Measurements from ENCODE around the gene CDYL2. TPM values are rescaled to one million over a fixed set of nuclear protein-coding genes. Genes with fewer than 3 reads are reported as not detected.

Gene CDYL2
- total and polyA plus RNA-seq, 2 experiments from 2014 or later, result 7.4 to 12.2 TPM

DNA sequence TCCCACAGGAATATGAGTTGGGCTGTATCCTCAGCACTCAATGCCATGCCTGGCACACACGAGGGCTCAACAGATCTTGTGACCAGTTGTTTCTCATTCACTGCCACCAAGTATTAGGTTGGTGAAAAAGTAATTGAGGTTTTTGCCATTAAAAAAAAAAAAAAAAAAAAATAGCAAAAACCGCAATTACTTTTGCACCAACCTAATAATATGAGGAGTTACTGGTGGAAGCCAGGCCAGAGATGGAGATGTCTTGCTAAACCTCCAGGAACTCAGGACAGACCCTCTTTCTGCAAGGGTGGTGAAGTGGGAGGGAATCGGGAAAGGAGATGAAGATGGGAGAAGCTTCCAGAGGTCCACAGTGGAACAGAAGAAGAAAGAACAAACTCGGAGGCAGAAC is 139.0 kb downstream of the CDYL2 start:
- no peak for DNase-seq (ENCODE audit: low spot score)
- 91% methylated on average over 4 of the region's 4 CpGs for WGBS (ENCODE audit: low lambda C conversion rate, missing lambda C conversion rate)
- H3K4me3 ChIP-seq, result no peak overlapping the region
- H3K79me2 ChIP-seq, result no peaks in the 10 kb centered on the region
- no peaks in the 10 kb centered on the region for H3K36me3 ChIP-seq (replicated peaks; ENCODE audit: insufficient read depth, low read depth)
- H2AFZ ChIP-seq, result no peak overlapping the region
- H3K27me3 ChIP-seq, result no peaks in the 10 kb centered on the region
- no peak overlapping the region for H3K27ac ChIP-seq
- H4K20me1 ChIP-seq (ENCODE audit: insufficient read depth, poor library complexity, severe bottlenecking), result no peaks in the 10 kb centered on the region
- no peaks in the 10 kb centered on the region for H3K9me3 ChIP-seq (ENCODE audit: low read depth)
- H3K4me1 ChIP-seq (ENCODE audit: insufficient read depth), result no peaks in the 10 kb centered on the region
- TF ChIP-seq EZH2phosphoT487 (IDR thresholded peaks at IDR 0.05; ENCODE audit: low read depth, severe bottlenecking, unreplicated experiment), result no peak
- no peak for TF ChIP-seq EZH2 (IDR thresholded peaks at IDR 0.05; ENCODE audit: borderline replicate concordance)
- TF ChIP-seq, protein P1, sequence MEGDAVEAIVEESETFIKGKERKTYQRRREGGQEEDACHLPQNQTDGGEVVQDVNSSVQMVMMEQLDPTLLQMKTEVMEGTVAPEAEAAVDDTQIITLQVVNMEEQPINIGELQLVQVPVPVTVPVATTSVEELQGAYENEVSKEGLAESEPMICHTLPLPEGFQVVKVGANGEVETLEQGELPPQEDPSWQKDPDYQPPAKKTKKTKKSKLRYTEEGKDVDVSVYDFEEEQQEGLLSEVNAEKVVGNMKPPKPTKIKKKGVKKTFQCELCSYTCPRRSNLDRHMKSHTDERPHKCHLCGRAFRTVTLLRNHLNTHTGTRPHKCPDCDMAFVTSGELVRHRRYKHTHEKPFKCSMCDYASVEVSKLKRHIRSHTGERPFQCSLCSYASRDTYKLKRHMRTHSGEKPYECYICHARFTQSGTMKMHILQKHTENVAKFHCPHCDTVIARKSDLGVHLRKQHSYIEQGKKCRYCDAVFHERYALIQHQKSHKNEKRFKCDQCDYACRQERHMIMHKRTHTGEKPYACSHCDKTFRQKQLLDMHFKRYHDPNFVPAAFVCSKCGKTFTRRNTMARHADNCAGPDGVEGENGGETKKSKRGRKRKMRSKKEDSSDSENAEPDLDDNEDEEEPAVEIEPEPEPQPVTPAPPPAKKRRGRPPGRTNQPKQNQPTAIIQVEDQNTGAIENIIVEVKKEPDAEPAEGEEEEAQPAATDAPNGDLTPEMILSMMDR (IDR thresholded peaks at IDR 0.05; ENCODE audit: poor library complexity), result no peak
- no peak overlapping the region for H3K4me2 ChIP-seq
- H3K9me2 ChIP-seq (replicated peaks; ENCODE audit: insufficient read depth), result no peaks in the 10 kb centered on the region

DNA sequence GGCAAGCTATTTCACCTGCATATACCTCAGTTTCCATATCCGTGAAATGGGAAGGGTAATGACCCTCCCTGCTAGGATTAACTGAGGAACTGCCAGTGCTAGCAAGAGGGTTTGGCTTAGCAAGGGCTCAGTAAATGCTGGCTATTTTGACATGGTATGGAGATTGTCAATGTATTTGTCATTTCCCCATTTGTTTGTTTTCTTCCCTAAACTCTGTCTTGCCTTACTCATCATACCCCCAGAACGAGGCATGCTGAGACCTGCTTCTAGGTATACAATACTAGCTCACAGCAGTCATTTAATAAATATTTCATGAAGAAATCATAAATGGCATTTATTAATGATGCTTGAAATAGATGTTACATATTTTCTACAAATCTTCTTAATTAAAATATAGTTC is 139.6 kb downstream of the CDYL2 start:
- Histone ChIP-seq H3K9me3 (ENCODE audit: low read depth) (no peaks in the 10 kb centered on the region), H4K20me1 (ENCODE audit: insufficient read depth, poor library complexity, severe bottlenecking) (no peaks in the 10 kb centered on the region), H3K4me2 (no peak overlapping the region), H3K27me3 (no peaks in the 10 kb centered on the region), H3K27ac (no peak overlapping the region), H2AFZ (no peak overlapping the region), H3K4me3 (no peak overlapping the region), H3K79me2 (no peaks in the 10 kb centered on the region), H3K36me3 (replicated peaks; ENCODE audit: insufficient read depth, low read depth) (no peaks in the 10 kb centered on the region), H3K9me2 (replicated peaks; ENCODE audit: insufficient read depth) (no peaks in the 10 kb centered on the region), H3K4me1 (ENCODE audit: insufficient read depth) (no peaks in the 10 kb centered on the region)
- 86% methylated on average over 2 of the region's 2 CpGs for WGBS (ENCODE audit: low lambda C conversion rate, missing lambda C conversion rate)
- DNase-seq (ENCODE audit: low spot score), result no peak
- TF ChIP-seq, protein P1 (IDR thresholded peaks at IDR 0.05; ENCODE audit: poor library complexity), result no peak
- TF ChIP-seq EZH2phosphoT487 (IDR thresholded peaks at IDR 0.05; ENCODE audit: low read depth, severe bottlenecking, unreplicated experiment) (no peak), EZH2 (IDR thresholded peaks at IDR 0.05; ENCODE audit: borderline replicate concordance) (no peak)

DNA sequence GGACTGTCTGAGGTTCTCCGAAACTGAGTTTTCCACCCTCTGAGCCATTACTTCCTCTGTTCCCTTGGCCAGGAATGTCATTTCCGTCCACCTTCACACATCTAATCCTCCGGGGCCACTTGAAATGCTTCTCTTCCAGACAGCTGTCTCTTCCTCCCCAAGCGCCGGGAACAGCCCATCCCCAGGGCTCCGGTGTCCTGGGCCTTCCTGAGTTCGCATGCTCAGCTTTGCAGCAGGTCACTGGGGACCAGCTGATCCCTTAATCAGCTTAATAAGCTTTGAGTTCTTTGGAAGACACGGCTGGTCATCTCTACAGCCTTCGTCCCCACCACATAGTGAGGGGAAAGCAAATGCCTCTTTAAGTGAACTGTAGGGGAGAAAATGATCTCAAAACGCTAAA is 140.2 kb downstream of the CDYL2 start:
- no peak for DNase-seq (ENCODE audit: low spot score)

More for the DNA sequence above, 140.2 kb downstream of the CDYL2 start:
- Histone ChIP-seq H3K27me3 (no peaks in the 10 kb centered on the region), H3K36me3 (replicated peaks; ENCODE audit: insufficient read depth, low read depth) (no peaks in the 10 kb centered on the region), H4K20me1 (ENCODE audit: insufficient read depth, poor library complexity, severe bottlenecking) (no peaks in the 10 kb centered on the region), H2AFZ (no peak overlapping the region), H3K79me2 (no peaks in the 10 kb centered on the region), H3K9me2 (replicated peaks; ENCODE audit: insufficient read depth) (no peaks in the 10 kb centered on the region), H3K4me2 (no peak overlapping the region), H3K4me1 (ENCODE audit: insufficient read depth) (no peaks in the 10 kb centered on the region), H3K9me3 (ENCODE audit: low read depth) (no peaks in the 10 kb centered on the region), H3K27ac (no peak overlapping the region), H3K4me3 (no peak overlapping the region)
- no peak for TF ChIP-seq EZH2 (IDR thresholded peaks at IDR 0.05; ENCODE audit: borderline replicate concordance)
- TF ChIP-seq EZH2phosphoT487 (IDR thresholded peaks at IDR 0.05; ENCODE audit: low read depth, severe bottlenecking, unreplicated experiment), result no peak
- TF ChIP-seq, protein P1 (IDR thresholded peaks at IDR 0.05; ENCODE audit: poor library complexity), result no peak
- WGBS (ENCODE audit: low lambda C conversion rate, missing lambda C conversion rate), result 88% methylated on average over 10 of the region's 10 CpGs

Data from hepatocyte (in vitro differentiated cells).